Measurements from ENCODE around the gene INPP4A.

Gene INPP4A

DNA sequence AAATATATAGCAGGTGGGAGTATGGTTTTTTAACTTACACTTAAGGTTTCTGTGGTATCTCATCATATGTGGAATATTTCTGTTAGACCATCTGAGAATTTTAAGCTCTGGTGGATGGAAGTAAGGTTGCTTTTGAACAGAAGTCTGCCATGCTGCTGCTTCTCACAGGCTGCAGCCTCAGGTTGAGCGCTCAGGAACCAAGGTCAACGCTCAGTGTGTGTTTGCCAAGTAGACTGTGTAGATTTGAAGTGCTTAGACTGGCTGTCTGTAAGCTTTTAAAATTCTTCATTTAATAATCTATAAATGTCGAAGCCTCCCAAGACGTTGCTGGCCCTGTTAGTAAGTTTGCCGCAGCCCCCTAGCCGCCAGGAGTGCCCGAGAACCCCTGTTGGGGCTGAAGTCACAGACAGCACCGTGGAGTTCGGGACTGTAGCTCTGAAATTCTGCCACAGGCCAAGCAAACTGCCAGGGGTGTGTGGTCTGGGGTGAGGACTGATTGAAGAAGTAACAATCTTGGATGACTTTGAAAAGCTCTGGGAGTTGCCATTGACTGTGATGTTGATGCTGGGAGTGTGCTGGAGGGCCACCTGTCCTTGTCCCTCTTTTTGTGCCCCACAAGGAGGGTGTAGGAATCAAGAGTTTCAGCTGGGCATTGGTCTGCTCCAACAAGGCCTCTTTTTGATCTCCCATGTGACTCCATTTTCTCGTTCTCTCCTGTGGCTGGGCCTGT, 26.9 kb downstream of the INPP4A start:
- no peak overlapping the region for H3K4me3 ChIP-seq (ENCODE audit: low read length)
- no peak for TF ChIP-seq ZNF274 (IDR thresholded peaks at IDR 0.05; ENCODE audit: low read depth, low read length)

GRCh38 chr2:98472132-98472650, 27.5 kb downstream of the INPP4A start:
- TF ChIP-seq ZNF274 (IDR thresholded peaks at IDR 0.05; ENCODE audit: low read depth, low read length): no peak
- no peak overlapping the region for H3K4me3 ChIP-seq (ENCODE audit: low read length)

DNA sequence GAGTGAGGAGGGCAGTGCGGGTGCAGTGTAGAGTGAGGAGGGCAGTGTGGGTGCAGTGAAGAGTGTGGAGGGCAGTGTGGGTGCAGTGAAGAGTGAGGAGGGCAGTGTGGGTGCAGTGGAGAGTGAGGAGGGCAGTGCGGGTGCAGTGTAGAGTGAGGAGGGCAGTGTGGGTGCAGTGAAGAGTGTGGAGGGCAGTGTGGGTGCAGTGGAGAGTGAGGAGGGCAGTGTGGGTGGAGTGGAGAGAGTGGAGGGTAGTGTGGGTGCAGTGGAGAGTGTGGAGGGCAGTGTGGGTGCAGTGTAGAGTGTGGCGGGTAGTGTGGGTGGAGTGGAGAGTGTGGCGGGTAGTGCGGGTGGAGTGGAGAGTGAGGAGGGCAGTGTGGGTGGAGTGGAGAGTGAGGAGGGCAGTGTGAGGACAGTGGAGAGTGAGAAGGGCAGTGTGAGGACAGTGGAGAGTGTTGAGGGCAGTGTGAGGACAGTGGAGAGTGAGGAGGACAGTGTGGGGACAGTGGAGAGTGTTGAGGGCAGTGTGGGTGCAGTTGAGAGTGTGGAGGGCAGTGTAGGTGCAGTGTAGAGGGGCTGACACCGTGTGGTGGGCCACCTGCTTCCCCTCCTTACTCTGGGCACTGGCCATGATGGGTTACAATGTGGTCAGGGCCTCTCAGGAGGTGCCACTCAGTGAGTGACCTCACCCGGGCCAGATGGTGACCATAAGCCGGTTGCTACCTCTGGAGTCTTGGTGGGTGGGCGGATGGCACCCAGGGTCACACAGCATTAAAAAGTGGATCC, 28.5 kb downstream of the INPP4A start:
- H3K4me3 ChIP-seq (ENCODE audit: low read length): no peak overlapping the region; the same call in 1 of the 2 replicates

DNA sequence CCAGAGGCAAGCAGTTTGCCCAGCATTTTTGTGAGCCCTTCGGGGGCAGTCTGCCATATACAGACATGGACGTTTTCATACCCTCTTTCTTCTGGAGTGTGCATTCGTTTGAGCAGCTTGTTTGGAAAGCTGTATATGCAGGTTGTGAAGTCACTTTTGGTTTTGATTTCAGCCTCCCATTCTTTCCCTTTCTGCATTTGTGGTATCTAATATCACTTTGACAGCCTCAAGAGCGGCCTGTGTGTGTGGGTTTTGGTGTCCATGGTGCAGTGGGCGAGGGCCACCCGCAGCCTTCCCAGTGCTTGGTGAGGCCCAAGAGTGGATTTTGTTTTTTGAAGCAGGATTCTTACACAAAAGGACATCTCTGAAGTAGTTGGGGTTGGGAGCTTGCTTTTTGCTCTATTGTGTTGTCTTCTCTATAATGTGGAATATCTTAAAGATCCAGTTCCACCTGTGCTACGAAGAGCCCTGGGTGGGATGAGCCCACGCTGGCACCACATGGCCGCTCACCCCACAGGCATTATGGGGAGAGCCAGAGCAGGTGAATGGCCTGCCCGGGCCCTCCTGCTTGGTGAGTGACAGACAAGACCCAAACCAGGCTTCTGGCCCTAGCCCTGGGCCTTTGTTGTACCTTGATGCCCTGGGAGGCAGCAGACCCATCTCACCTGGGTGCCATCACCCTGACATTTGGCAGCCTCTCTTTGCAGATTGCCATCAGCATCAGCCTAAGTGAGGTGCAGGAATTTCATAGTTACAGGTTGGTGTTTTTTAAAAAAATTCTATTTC, 29.5 kb downstream of the INPP4A start:
- peak overlapping the region; percentile 19; the same call in 1 of the 2 replicates for H3K4me3 ChIP-seq (ENCODE audit: low read length)
- TF ChIP-seq ZNF274 (IDR thresholded peaks at IDR 0.05; ENCODE audit: low read depth, low read length): no peak

More for the DNA sequence above, 28.5 kb downstream of the INPP4A start:
- TF ChIP-seq ZNF274 (IDR thresholded peaks at IDR 0.05; ENCODE audit: low read depth, low read length): no peak

DNA sequence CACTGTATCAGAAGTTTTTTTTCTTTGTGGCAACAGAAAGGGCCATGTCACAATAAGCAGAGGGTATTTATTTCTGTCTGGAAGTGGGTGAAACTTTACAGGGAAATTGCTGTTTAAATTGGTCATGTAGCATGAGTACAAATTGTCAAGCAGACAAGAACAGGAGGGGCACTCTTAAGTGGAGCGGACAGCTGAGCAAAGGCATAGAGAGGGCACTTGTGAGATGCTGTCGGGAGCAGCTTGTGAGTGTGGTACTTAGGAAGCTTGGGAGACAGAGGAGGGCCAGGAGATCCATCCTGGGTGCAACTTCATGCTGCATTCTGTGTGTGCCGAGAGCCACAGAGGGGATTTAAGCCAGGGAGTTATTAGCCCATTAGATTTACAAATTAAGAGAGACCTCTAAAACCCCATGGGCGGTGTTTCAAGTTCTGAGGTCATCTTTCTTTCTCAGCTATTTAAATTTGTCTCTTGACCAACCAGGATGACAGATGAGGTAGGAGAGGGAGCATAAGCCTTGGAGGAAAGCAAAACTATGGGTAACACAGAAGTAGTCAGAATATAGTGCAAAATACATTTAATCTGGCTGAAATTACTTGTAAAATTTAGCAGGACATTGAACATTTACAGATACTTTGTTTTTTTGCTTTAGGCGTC, 30.4 kb downstream of the INPP4A start:
- H3K4me3 ChIP-seq (ENCODE audit: low read length): no peak overlapping the region
- no peak for TF ChIP-seq ZNF274 (IDR thresholded peaks at IDR 0.05; ENCODE audit: low read depth, low read length)

- no peak overlapping the region for H3K4me3 ChIP-seq (ENCODE audit: low read length)
- TF ChIP-seq ZNF274 (IDR thresholded peaks at IDR 0.05; ENCODE audit: low read depth, low read length): no peak
These were observed 31.7 kb downstream of the INPP4A start for GRCh38 chr2:98476192-98476868.

DNA sequence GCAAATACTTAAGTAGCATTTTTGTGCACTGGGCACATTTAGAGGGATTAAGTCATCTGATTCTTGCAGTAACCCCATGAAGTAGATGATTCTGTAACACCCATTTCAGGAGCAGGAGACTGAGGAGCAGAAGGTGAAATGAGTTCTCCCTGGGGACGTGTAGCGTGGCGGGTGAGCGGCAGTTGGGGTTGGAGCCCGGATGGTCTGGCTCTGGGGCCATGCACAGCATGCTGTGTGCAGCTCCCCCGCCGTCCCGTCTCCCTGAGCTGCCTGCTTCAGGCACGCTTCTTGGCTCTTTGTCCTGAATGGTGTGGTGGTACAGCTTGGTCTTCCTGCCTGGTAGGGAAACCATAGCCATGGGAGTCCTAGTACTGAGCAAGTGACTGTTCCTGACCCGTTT, 32.4 kb downstream of the INPP4A start:
- H3K4me3 ChIP-seq (ENCODE audit: low read length): no peak overlapping the region
- TF ChIP-seq ZNF274 (IDR thresholded peaks at IDR 0.05; ENCODE audit: low read depth, low read length): no peak

DNA sequence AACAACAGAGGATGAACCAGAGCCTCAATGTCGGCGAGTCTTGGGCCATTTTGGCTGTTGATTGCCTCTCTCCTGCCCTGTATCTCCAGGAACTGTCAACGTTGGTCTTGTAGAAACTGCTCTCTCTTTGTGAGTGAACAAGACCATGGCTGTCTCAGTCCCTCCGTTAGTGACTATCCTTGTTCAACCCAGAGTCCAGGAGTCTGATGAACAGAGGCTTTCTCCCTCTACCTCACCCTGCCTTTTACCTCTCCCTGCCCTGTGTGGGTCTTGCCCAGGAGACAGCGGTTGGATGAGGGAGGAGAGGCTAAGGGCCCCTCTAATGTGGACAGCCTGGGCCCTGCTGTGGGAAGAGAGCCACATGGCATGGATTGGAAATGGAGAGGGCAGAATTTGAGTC, 32.8 kb downstream of the INPP4A start:
- H3K4me3 ChIP-seq (ENCODE audit: low read length): no peak overlapping the region
- no peak for TF ChIP-seq ZNF274 (IDR thresholded peaks at IDR 0.05; ENCODE audit: low read depth, low read length)

- TF ChIP-seq ZNF274 (IDR thresholded peaks at IDR 0.05; ENCODE audit: low read depth, low read length): no peak
- no peak overlapping the region; the same call in 1 of the 2 replicates for H3K4me3 ChIP-seq (ENCODE audit: low read length)
These were observed 33.5 kb downstream of the INPP4A start for GRCh38 chr2:98478088-98478551.

DNA sequence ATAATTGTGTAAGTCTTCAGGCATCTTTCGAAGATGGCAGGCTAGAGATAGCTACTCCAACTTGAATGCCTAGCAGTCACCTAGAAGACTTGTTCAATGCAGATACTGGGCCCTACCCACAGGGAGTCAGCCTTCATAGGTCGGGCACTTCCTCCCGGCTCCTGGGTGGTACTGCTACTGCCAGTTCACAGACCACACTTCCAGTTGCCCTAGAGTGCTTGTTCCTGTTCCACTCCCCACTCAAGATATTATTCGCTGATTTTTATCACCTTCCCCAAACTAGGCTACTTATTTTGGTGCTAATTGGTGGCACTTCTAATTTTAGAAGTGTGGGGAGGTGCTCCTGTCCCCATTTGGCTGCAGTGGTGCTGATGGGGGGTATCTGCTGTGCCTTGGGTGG, 34.2 kb downstream of the INPP4A start:
- no peak for TF ChIP-seq ZNF274 (IDR thresholded peaks at IDR 0.05; ENCODE audit: low read depth, low read length)
- H3K4me3 ChIP-seq (ENCODE audit: low read length): peak overlapping the region; percentile 29; the same call in 1 of the 2 replicates

GRCh38 chr2:98479371-98479770, 34.7 kb downstream of the INPP4A start:
- no peak for TF ChIP-seq ZNF274 (IDR thresholded peaks at IDR 0.05; ENCODE audit: low read depth, low read length)
- H3K4me3 ChIP-seq (ENCODE audit: low read length): peak overlapping the region; percentile 29; the same call in 1 of the 2 replicates

DNA sequence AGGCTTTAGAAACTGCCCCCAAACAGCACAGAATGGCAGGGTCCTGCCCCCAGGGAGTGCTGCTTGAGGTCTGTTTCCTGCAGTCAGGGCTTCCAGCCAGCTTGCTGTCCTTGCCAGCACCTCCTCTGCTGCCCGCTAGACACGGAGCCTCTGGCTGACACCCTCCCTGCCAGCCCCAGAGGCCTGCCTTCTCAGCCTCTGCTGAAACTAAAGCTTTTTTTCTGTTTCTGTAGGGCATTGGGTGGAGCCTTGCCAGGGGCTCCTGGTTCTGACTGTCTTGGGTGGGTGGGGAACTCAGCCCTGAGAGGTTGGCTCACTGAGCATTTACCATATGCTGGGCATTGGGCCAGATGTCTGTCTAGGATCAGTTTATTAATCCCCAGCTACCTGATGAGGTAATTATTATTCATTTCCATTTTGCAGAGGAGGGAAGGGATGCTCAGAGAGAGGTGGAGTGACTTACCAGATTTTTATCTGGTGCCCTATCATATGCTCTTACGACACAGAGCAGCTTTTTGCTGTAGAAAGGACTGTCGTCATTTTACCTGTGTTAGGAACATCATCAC, 35.4 kb downstream of the INPP4A start:
- TF ChIP-seq ZNF274 (IDR thresholded peaks at IDR 0.05; ENCODE audit: low read depth, low read length): no peak

DNA sequence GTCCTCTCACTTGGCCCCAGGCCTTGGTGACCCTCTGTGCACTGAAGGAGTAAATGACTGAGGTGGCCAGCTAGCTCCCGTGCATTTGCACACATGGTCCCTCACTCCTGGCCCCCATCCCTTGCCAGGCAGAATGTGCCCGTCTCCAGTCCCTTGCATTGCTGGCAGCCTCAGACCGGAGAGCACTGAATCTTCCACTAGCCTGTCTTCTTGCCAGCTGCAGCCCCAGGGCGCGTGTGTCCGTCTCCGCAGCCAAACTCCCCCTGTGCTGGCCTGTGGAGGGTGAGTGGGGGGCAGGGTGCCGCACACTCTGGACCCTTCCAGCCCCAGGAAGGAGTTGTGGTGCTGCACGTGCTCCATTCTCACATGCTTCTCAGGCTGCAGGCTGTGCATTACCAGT, 35.9 kb downstream of the INPP4A start:
- H3K4me3 ChIP-seq (ENCODE audit: low read length): no peak overlapping the region; the same call in 1 of the 2 replicates
- no peak for TF ChIP-seq ZNF274 (IDR thresholded peaks at IDR 0.05; ENCODE audit: low read depth, low read length)

More for the DNA sequence above, 35.4 kb downstream of the INPP4A start:
- no peak overlapping the region; the same call in 1 of the 2 replicates for H3K4me3 ChIP-seq (ENCODE audit: low read length)

Data from GM08714 (cell line).